ENCODE measurements around the gene ROBO1. TPM values are rescaled to one million over a fixed set of nuclear protein-coding genes. Genes with fewer than 3 reads are reported as not detected.

Gene ROBO1
- total RNA-seq, 4 donors from 2014 or later, result 12.3 to 112 (median 27.1) TPM

DNA sequence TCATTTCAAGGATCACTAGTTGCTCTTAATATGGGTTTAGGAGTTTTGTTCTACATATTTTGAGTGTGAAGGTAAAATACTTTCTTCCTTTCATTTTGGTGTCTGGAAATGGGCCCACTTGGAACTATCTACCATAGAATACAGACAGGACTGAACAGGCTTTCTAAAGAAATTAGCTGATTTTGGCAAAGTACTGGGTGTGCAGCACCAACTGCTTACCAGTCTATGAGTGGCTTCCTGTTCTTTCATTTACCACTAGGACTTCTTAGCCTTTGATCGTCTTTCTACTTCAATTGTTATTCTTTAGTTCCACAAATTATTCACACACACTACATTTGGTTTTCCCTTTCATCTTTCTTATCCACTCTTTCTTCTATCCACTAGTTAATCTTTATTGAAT is 1196.3 kb downstream of the ROBO1 start:
- DNase-seq, result no peak
- Histone ChIP-seq H3K27me3 (no peaks in the 10 kb centered on the region), H3K36me3 (no peaks in the 10 kb centered on the region), H3K27ac (no peak overlapping the region), H3K4me3 (no peak overlapping the region), H3K4me1 (no peaks in the 10 kb centered on the region), H3K9me3 (no peaks in the 10 kb centered on the region)
- intact Hi-C loops (cut with DNase I; ENCODE audit: low total_unique reads), result no loop called here
- TF ChIP-seq POLR2A (IDR thresholded peaks at IDR 0.05), result no peak

DNA sequence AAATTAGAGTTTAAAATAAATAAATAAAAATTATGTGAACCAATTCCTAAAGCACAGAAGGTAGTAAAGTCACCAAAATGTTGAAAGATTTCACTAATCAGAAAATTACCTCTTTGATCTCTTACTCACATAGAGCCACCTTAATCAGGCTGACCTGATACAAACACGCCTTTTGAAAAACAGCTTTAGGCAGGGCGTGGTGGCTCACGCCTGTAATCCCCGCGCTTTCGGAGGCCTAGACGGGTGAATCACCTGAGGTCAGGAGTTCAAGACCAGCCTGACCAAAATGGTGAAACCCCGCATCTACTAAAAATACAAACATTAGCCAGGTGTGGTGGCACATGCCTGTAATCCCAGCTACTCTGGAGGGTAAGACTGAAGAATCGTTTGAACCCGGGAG is 1197.3 kb downstream of the ROBO1 start:
- DNase-seq, result no peak
- Histone ChIP-seq H3K27ac (no peak overlapping the region), H3K9me3 (no peaks in the 10 kb centered on the region), H3K36me3 (no peaks in the 10 kb centered on the region), H3K4me3 (no peak overlapping the region), H3K27me3 (no peaks in the 10 kb centered on the region), H3K4me1 (no peaks in the 10 kb centered on the region)
- TF ChIP-seq POLR2A (IDR thresholded peaks at IDR 0.05), result no peak
- no peak for TF ChIP-seq CTCF (IDR thresholded peaks at IDR 0.05)
- intact Hi-C loops (cut with DNase I; ENCODE audit: low total_unique reads), result no loop called here

DNA sequence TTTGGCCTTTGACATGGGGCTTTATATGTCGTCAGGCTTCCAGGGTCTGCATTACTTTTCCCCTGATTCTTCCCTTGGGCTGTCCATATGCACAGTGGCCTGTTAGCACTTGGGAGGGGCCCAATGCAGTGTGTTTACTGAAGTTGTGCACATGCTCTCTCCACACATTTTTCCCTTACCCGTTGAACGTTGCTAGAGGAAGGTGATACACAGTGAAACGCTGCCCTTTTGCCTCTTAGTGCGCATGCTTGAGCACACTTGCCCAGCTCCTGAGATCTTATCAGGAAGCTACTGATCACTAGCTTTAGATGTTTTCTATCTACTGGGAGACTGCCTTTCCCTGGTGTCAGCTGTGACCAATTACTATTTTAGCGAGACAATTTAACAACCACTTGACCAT is 1198.0 kb downstream of the ROBO1 start:
- intact Hi-C loops (cut with DNase I; ENCODE audit: low total_unique reads), result no loop called here
- H3K27me3 ChIP-seq, result no peaks in the 10 kb centered on the region

GRCh38 chr3:78565712-78566111 is 1202.1 kb downstream of the ROBO1 start:
- intact Hi-C loops (cut with DNase I; ENCODE audit: low total_unique reads), result no loop called here
- Histone ChIP-seq H3K9me3 (no peaks in the 10 kb centered on the region), H3K4me1 (no peaks in the 10 kb centered on the region), H3K27me3 (no peaks in the 10 kb centered on the region), H3K4me3 (no peak overlapping the region), H3K27ac (no peak overlapping the region), H3K36me3 (no peaks in the 10 kb centered on the region)
- no peak for DNase-seq
- TF ChIP-seq POLR2A (IDR thresholded peaks at IDR 0.05) (no peak), CTCF (IDR thresholded peaks at IDR 0.05) (no peak)

More for the DNA sequence above, 1198.0 kb downstream of the ROBO1 start:
- TF ChIP-seq POLR2A (IDR thresholded peaks at IDR 0.05) (no peak), CTCF (IDR thresholded peaks at IDR 0.05) (no peak)
- Histone ChIP-seq H3K9me3 (no peaks in the 10 kb centered on the region), H3K27ac (no peak overlapping the region), H3K36me3 (no peaks in the 10 kb centered on the region), H3K4me3 (no peak overlapping the region), H3K4me1 (no peaks in the 10 kb centered on the region)
- no peak for DNase-seq

DNA sequence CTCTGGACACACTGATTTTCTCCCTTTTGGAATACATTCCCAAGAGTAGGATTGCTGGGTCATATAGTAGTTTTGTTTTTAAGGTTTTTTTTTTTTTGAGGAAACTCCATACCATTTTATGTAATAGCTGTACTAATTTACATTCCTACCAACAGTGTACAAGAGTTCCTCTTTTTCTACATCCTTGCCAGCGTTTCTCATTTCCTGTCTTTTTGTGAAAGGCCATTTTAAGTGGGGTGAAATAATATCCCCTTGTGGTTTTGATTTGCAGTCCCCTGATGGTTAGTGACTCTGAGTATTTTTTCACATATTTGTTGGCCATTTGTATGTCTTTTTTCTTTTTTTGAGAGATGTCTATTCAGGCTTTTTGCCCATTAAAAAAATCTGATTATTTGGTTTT is 1205.5 kb downstream of the ROBO1 start:
- no peak for DNase-seq
- Histone ChIP-seq H3K27ac (no peak overlapping the region), H3K36me3 (no peaks in the 10 kb centered on the region), H3K27me3 (no peaks in the 10 kb centered on the region), H3K9me3 (no peaks in the 10 kb centered on the region), H3K4me3 (no peak overlapping the region), H3K4me1 (no peaks in the 10 kb centered on the region)
- intact Hi-C loops (cut with DNase I; ENCODE audit: low total_unique reads), result no loop called here
- no peak for TF ChIP-seq POLR2A (IDR thresholded peaks at IDR 0.05)
- no peak for TF ChIP-seq CTCF (IDR thresholded peaks at IDR 0.05)

Small RNA genes within 50 kb of the gene (microRNA-seq; reads per million reads assigned to microRNA genes)
- not detected for gene MIR3923 (ENCODE audit: borderline microRNAs expressed, borderline replicate concordance)

Small RNA genes within 50 kb of the gene (small RNA-seq; reads per million reads assigned to genes)
- gene MIR3923 (not detected), gene RN7SL751P (not detected)
